ENCODE measurements around the gene ATAD3C. TPM values are rescaled to one million over a fixed set of nuclear protein-coding genes. Genes with fewer than 3 reads are reported as not detected.

Gene ATAD3C
- total and polyA plus RNA-seq, 2 of the 8 experiments (the other 6 are each of a cell fraction or from before 2014, with no cell fraction given), result 2.0 to 2.7 TPM

DNA sequence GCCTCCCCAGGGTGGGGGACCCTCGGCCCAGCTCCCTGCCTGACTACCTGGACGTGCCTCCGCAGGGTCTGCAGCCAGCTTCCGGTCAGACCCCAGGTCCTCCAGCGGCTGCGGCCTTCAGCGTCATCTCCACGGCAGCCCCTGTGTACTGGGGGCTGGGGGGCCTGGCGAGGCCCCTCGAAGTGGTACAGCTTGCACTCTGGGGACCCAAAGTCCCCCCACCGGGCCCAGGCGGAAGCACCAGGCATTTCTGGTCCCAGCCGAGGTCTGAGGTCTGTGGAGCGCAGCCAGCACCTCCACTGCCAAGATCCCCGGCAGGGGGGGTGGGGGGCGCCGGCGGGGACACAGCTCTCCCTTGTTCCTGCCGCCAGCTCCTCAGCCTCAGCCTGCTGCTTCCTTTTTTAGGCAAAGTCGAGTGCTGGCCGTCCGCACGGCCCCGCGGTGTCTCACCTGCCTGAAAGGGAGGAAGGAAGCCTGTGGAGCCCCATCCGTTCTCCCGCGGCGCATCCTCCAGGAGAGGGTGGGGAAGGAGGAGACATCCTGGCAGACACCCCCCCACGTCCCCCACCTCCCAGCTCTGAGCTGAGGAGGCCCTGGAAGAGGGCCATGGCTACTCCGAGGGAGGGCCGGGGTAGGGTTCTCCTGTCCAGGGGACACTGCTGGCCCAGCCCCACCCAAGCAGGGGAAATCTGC lies 15.2 kb upstream of the ATAD3C start (continued):
- peak; percentile 90 for TF ChIP-seq SRF (IDR thresholded peaks at IDR 0.05; ENCODE audit: low read depth, low read length)
- no peak for TF ChIP-seq EGR1 (IDR thresholded peaks at IDR 0.05; ENCODE audit: borderline replicate concordance, low read depth, low read length)

Measured in H1 (cell line).